ENCODE results near the gene SCN8A.

GRCh38 chr12:51784688-51785087 lies 193.7 kb downstream of the SCN8A start:
- TF ChIP-seq CTCF (conservative IDR thresholded peaks at IDR 0.05; ENCODE audit: low read depth, low read length) (no peak), EZH2 (IDR thresholded peaks at IDR 0.05; ENCODE audit: borderline replicate concordance, low read depth, low read length, poor library complexity, severe bottlenecking) (no peak)

Data from A673 (cell line).